OCI-LY7 (cell line): ENCODE results near the gene SEMA4D. TPM values are rescaled to one million over a fixed set of nuclear protein-coding genes. Genes with fewer than 3 reads are reported as not detected.

Experiments used
- BruUV-seq: library from RNA; stranded (reverse); fragments of 400-500 nt; replicated peaks from 2 replicates; lab custom pipeline; 2021; lab: Mats Ljungman, UMichigan
- CTCF ChIA-PET: fragments of 300-600 bp; sonication (Branson Sonifier 250); formaldehyde crosslinking; loops from one replicate; lab custom pipeline; 2022; ENCODE audit warnings: antibody characterized with exemption; ENCODE audit not compliant: unreplicated experiment; lab: Charles Lee
- POLR2A ChIA-PET: fragments of 300-600 bp; sonication (Branson Sonifier 250); formaldehyde crosslinking; loops from one replicate; lab custom pipeline; 2022; ENCODE audit warnings: antibody characterized with exemption; lab: Charles Lee
- DNase-seq: peaks from one replicate; pipeline ENCODE4 v3.0.0-alpha.2; 2015; ENCODE audit warnings: low spot score
- H2AFZ ChIP-seq: fragments of 200-600 bp; sonication (generic), shearing (Covaris generic); 2 replicates; pipeline ENCODE4 v1.6.1; 2014; ENCODE audit warnings: mild to moderate bottlenecking, antibody characterized with exemption, low read length, moderate library complexity
- H3K27ac ChIP-seq: fragments of 200-600 bp; sonication (generic); 2 replicates; pipeline ENCODE4 v1.5.1; 2014; ENCODE audit warnings: mixed run types, low read depth, mild to moderate bottlenecking, moderate library complexity, low read length, inconsistent platforms; ENCODE audit not compliant: poor library complexity, severe bottlenecking
- H3K36me3 ChIP-seq: fragments of 200-600 bp; sonication (generic); 2 replicates; pipeline ENCODE4 v1.6.1; 2014; ENCODE audit warnings: mild to moderate bottlenecking, antibody characterized with exemption, low read length, moderate library complexity, mixed read lengths; ENCODE audit not compliant: insufficient read depth
- H3K4me1 ChIP-seq: fragments of 200-600 bp; sonication (generic); 2 replicates; pipeline ENCODE4 v1.5.1; 2014; ENCODE audit warnings: mild to moderate bottlenecking, low read length; ENCODE audit not compliant: insufficient read depth, poor library complexity, severe bottlenecking
- H3K4me2 ChIP-seq: fragments of 200-600 bp; sonication (generic); 2 replicates; pipeline ENCODE4 v1.6.1; 2014; ENCODE audit warnings: mild to moderate bottlenecking, low read length
- H3K4me3 ChIP-seq: fragments of 200-600 bp; sonication (generic); 2 replicates; pipeline ENCODE4 v1.5.1; 2014; ENCODE audit warnings: mild to moderate bottlenecking, low read depth, low read length; ENCODE audit not compliant: poor library complexity, severe bottlenecking
- H3K79me2 ChIP-seq: fragments of 200-600 bp; sonication (generic); 2 replicates; pipeline ENCODE4 v1.6.1; 2016; ENCODE audit warnings: low read depth, mild to moderate bottlenecking, low read length, moderate library complexity, mixed read lengths; ENCODE audit not compliant: insufficient read depth
- H3K9me2 ChIP-seq: fragments of 200-600 bp; sonication (generic); 2 replicates; pipeline ENCODE4 v1.6.1; 2016; ENCODE audit warnings: mild to moderate bottlenecking, low read length, mixed read lengths; ENCODE audit not compliant: insufficient read depth
- H3K9me3 ChIP-seq: fragments of 200-600 bp; sonication (generic); 2 replicates; pipeline ENCODE4 v1.6.1; 2014; ENCODE audit warnings: mild to moderate bottlenecking, mixed run types, low read length, mixed read lengths
- H4K20me1 ChIP-seq: fragments of 200-600 bp; sonication (generic); 2 replicates; pipeline ENCODE4 v1.6.1; 2014; ENCODE audit warnings: mild to moderate bottlenecking, antibody characterized with exemption, low read length, moderate library complexity, mixed read lengths; ENCODE audit not compliant: insufficient read depth
- EZH2phosphoT487 ChIP-seq: fragments of 200-600 bp; sonication (generic); IDR thresholded peaks from 2 replicates; pipeline ENCODE4 v1.6.1; 2018; ENCODE audit warnings: low read depth, borderline replicate concordance, mild to moderate bottlenecking, mixed run types, antibody characterized with exemption, low read length, moderate library complexity, mixed read lengths
- intact Hi-C: fragments of 100-400 bp; cut with micrococcal nuclease; formaldehyde crosslinking; loops from one replicate; pipeline ENCODE4 v1.10.0; 2022; ENCODE audit not compliant: unreplicated experiment
- total RNA-seq, 2 experiments: library from RNA; depleted of rRNA in 1 of 2; stranded (reverse); fragments of >200 nt in 1 of 2; shearing (Covaris generic) in 1 of 2; gene quantifications; 2 replicates each; pipeline ENCODE4 v1.2.3, GENCODE V29; 2014 to 2022
- TF ChIP-seq, protein P1 (sequence below): fragments of 200-600 bp; sonication (generic); conservative IDR thresholded peaks from 2 replicates; pipeline ENCODE4 v1.5.1; 2014; ENCODE audit warnings: mild to moderate bottlenecking, antibody characterized with exemption, low read length, moderate library complexity, mixed read lengths

The SEMA4D gene
- total RNA-seq, 2 experiments from 2014 or later = 28.5 to 60.5 TPM

DNA sequence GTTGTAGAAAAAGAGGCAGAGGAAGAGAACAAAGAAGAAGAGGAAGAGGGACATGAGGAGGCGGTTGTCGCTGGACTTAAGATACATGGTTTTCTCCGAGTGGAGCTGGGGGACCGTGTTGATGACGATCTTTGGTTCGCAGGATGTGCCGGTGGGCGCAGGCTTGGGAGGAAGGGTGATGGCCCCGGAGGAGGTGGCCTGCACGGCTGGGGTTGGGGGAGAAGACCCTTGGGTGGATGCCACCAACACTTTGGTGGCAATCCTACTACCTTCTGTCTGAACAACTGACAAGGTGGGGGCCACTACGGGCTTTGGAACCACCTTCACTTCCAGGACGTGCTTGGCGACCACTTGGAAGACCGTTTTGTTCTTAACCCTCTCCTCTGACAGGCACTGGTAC is 118.9 kb downstream of the SEMA4D start:
- no peak for TF ChIP-seq EZH2phosphoT487
- TF ChIP-seq, protein P1, sequence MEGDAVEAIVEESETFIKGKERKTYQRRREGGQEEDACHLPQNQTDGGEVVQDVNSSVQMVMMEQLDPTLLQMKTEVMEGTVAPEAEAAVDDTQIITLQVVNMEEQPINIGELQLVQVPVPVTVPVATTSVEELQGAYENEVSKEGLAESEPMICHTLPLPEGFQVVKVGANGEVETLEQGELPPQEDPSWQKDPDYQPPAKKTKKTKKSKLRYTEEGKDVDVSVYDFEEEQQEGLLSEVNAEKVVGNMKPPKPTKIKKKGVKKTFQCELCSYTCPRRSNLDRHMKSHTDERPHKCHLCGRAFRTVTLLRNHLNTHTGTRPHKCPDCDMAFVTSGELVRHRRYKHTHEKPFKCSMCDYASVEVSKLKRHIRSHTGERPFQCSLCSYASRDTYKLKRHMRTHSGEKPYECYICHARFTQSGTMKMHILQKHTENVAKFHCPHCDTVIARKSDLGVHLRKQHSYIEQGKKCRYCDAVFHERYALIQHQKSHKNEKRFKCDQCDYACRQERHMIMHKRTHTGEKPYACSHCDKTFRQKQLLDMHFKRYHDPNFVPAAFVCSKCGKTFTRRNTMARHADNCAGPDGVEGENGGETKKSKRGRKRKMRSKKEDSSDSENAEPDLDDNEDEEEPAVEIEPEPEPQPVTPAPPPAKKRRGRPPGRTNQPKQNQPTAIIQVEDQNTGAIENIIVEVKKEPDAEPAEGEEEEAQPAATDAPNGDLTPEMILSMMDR = no peak
- ChIA-PET CTCF (no interaction called here), POLR2A (no interaction called here)
- no peak overlapping the region for H3K4me2 ChIP-seq
- no peak overlapping the region for H3K4me3 ChIP-seq
- H3K4me1 ChIP-seq = peaks cover 6% of the 10 kb centered on the region
- no peaks in the 10 kb centered on the region for H4K20me1 ChIP-seq
- H3K79me2 ChIP-seq = no peaks in the 10 kb centered on the region
- DNase-seq = no peak
- no peak overlapping the region for H3K27ac ChIP-seq
- BruUV-seq = no TSS peak
- no peaks in the 10 kb centered on the region; the same call in 1 of the 2 replicates for H3K36me3 ChIP-seq
- H3K9me3 ChIP-seq = no peaks in the 10 kb centered on the region
- no peaks in the 10 kb centered on the region for H3K9me2 ChIP-seq
- intact Hi-C loops = no loop called here
- no peak overlapping the region for H2AFZ ChIP-seq

DNA sequence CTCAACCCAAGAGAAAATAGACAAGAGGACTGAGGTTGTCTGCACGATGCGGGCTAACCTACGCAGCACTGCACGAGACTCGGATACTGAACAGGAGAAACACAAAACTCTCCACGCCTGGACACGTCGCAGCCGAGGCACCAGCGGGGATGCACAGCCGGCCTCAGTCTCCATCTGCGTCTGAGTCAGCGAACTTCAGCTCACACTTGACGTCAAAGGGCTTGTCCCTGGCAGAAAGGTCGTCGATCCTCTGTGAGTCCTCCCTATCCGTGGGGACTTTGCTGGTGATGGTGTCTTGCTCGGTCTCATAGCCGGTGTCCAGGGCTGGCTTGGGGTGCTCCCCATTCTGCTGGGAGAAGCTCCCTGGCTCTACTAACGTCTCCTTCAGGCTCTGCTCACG is 119.4 kb downstream of the SEMA4D start:
- peaks cover 6% of the 10 kb centered on the region for H3K4me1 ChIP-seq
- DNase-seq = no peak
- no peak overlapping the region for H2AFZ ChIP-seq
- no peaks in the 10 kb centered on the region for H4K20me1 ChIP-seq
- no peaks in the 10 kb centered on the region for H3K9me2 ChIP-seq
- H3K4me2 ChIP-seq = no peak overlapping the region
- no TSS peak for BruUV-seq
- no peaks in the 10 kb centered on the region; the same call in 1 of the 2 replicates for H3K36me3 ChIP-seq
- H3K9me3 ChIP-seq = no peaks in the 10 kb centered on the region
- TF ChIP-seq, protein P1 = no peak
- TF ChIP-seq EZH2phosphoT487 = no peak
- no peaks in the 10 kb centered on the region for H3K79me2 ChIP-seq
- POLR2A ChIA-PET = no interaction called here
- intact Hi-C loops = no loop called here
- no peak overlapping the region for H3K27ac ChIP-seq
- CTCF ChIA-PET = no interaction called here
- H3K4me3 ChIP-seq = no peak overlapping the region

DNA sequence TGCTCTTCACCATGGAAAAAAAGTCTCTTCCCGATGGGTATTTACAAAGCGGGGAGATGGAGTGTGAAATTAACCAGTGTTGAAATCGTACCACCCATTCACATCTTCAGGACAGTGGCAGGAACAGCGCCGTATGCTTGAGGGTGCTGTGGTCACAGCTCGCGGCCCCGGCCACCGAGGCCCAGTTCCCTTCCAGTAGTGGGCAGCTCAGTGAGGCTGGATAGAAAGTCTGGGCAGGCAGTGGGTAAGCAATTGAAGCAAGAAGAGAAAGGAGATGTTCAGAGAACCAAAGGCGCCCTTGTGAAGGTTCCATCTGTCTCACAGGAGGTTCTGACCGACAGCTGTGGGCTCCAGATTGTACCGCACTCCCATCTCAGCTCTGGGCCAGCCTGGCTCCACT is 120.5 kb downstream of the SEMA4D start:
- no peaks in the 10 kb centered on the region for H3K9me3 ChIP-seq
- no peak for DNase-seq
- H3K79me2 ChIP-seq = no peaks in the 10 kb centered on the region
- intact Hi-C loops = no loop called here
- ChIA-PET CTCF (no interaction called here), POLR2A (no interaction called here)
- H3K4me3 ChIP-seq = no peak overlapping the region
- no peak overlapping the region for H3K27ac ChIP-seq
- H3K9me2 ChIP-seq = no peaks in the 10 kb centered on the region
- no TSS peak for BruUV-seq
- H4K20me1 ChIP-seq = no peaks in the 10 kb centered on the region
- peaks cover 6% of the 10 kb centered on the region for H3K4me1 ChIP-seq
- no peak overlapping the region for H2AFZ ChIP-seq
- TF ChIP-seq, protein P1 = no peak
- TF ChIP-seq EZH2phosphoT487 = no peak
- H3K36me3 ChIP-seq = no peaks in the 10 kb centered on the region
- no peak overlapping the region for H3K4me2 ChIP-seq
